ENCODE measurements around the gene TUSC2.
A peak's percentile ranks its signal among the peaks of the same experiment; 100 is the strongest.
"Not testable (repeated sequence)": the region's sequence is repeated elsewhere in the genome, so short reads cannot be mapped to it uniquely, and the experiment has no call there.

The TUSC2 gene

DNA sequence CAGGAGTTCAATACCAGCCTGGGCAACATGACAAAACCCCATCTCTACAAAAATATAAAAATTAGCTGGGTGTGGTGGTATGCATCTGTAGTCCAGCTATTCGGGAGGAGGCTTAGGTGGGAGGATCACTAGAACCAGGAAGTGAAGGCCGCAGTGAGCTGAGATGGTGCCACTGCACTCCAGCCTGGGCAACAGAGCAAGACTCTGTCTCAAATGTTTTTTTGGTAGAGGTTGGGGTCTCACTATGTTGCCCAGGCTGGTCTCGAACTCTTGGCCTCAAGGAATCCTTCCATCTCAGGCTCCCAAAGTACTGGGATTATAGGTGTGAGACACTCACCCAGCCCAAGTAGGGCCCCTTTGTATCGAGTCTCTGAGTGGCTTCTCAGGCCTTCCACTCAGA is 33.9 kb downstream of the TUSC2 start:
- DNase-seq (ENCODE audit: low read depth): no peak

GRCh38 chr3:50293079-50293801 is 34.8 kb downstream of the TUSC2 start:
- no peak for DNase-seq (ENCODE audit: low read depth)

- peak; percentile 96 for DNase-seq (ENCODE audit: low read depth)
Observed at GRCh38 chr3:50292159-50293078, 35.6 kb downstream of the TUSC2 start, which contains the start of gene IFRD2. IFRD2 (minus strand) TSS chr3:50292429; CDS start chr3:50292274, 155 bp downstream.

GRCh38 chr3:50290161-50290641 is 37.8 kb downstream of the TUSC2 start:
- no peak for DNase-seq (ENCODE audit: low read depth)

- no peak for DNase-seq (ENCODE audit: low read depth)
Observed at GRCh38 chr3:50289130-50289529, 38.9 kb downstream of the TUSC2 start.

DNA sequence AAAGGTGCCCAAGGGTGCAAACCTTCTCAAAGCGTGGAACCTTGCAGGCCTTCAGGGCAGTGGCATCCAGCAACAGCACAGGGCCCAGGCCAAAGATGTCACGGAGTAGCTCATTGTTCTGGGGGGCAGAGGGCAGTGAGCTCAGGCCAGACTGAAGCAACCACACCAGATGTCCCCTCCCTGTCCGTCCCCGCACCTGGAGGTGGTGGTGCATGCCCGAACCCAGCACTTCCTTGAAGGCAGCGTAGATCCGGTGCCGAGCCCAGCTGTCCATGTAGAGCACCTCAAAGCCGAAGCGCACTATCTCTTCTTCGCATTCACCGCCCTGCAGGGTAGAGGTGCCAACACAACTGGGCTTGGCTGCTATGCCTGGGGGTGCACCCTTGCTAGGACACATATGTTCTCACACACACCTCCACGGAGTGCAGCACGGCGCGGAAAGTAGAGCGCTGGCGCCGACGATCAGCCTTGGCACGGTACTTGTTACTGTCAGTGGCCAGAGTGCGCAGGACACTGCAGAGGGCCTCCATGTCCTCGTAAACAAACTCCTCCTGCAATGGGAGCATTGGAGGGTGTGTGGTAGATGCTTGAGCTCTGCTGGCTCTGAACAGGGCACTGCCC is 39.5 kb downstream of the TUSC2 start:
- no peak for DNase-seq (ENCODE audit: low read depth)

DNA sequence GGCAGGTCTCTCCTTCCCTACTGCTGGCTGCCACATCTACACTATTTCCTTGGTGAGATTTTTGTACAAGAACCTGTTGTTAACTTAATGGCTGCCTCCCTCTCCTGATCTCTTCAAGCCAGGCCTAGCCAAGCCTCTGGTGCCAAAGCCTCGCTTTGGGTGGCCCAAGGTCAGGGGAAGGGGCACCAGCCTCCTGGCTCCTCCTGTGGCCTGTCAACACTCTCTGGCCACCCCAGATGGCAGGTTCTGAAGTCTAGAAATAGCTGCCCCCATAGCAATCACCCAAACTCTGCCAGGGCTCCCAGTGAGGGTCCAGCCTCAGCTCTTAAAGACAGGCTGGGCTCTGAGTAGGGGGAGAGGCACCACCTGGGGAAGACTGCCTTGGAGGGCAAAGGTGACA is 40.8 kb downstream of the TUSC2 start:
- DNase-seq (ENCODE audit: low read depth): no peak

DNA sequence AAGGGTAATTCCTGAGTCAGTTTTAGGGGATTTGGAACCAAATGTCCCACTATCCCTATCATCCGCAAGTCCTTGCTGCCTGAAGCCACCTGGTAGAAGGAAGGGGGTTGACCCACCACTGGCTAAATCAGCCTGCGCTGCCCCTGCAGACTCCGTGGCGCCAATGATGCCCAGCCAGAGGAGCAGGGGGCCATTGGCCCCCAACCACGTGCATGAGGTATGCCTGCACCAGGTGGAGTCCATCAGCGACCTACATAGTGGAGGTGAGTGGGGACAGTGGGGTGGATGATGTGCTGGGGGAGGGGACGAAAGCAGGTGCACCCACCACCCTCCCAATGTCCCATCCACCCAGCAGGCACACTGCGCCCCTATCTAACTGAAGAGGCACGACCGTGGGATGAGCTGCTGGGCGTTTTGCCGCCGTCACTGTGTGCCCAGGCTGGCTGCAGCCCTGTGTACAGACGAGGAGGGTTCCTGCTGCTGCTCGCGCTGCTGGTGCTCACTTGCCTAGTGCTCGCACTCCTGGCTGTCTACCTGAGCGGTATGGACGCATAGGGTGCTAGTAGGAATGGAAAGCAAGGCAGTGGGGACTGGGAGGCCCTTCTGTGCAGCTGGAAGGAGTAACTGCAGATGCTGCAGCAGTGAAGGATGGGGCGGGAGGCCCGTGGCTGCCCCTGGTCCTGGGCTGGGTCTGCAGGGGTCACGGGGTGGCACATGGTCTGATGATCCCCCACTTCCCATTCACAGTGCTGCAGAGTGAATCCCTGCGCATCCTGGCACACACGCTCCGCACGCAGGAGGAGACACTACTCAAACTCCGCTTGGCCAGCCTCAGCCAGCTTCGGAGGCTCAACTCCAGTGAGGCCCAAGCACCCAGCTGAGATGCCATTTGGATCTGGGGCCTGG is 41.4 kb downstream of the TUSC2 start:
- no peak for DNase-seq (ENCODE audit: low read depth)

- DNase-seq (ENCODE audit: low read depth): not testable (repeated sequence)
Observed at GRCh38 chr3:50284121-50284520, 43.9 kb downstream of the TUSC2 start.

DNA sequence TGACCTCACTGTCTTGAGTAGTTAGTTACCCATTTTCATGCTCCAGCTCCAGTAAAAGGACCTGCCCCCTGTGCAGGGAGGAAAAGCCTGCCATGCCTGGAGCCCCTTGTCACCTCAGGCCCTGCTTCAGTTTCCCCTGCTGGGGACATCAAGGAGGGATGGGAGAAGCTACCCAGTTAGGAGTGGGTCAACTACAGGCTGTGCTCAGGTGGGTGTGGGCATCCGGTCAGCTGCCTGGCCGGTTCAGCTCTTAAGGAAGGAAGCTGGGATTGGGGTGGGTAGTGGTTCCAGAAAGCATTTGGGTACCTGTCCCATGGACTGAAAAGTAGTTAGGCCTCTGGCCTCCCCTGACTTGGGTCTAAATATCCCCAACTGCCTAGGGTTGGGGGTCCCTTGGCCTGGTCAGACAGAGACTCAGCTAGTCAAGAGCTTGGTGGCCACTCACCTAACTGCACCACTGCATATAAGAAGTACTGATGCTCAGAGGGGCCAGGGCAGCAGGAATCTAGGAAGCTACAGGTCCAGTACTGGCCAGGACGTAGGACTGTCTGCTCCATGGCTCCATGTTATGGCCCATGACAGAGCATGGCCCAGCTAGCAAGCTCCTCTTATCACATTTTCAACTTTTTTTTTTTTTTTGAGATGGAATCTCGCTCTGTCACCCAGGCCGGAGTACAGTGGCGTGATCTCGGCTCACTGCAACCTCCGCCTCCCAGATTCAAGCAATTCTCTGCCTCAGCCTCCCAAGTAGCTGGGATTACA is 48.6 kb downstream of the TUSC2 start:
- DNase-seq (ENCODE audit: low read depth): no peak

GRCh38 chr3:50278880-50279224 is 49.2 kb downstream of the TUSC2 start, which contains the start of gene LSMEM2:
LSMEM2 (plus strand) TSS chr3:50279087; CDS start chr3:50279114, 27 bp downstream.
- no peak for DNase-seq (ENCODE audit: low read depth)

GRCh38 chr3:50278123-50278879 is 49.7 kb downstream of the TUSC2 start:
- DNase-seq (ENCODE audit: low read depth): no peak

DNA sequence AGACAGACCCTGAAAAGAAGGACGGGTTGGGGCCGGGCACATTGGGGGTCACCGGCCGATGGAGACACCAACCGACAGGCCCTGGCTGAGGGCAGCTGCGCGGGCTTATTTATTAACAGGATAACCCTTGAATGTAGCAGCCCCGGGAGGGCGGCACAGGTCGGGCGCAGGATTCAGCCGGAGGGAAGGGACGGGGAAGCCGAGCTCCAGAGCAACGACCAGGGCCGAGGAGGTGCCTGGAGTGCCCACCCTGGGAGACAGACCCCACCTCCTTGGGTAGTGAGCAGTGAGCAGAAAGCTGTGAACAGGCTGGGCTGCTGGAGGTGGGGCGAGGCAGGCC is 51.3 kb downstream of the TUSC2 start:
- no peak for DNase-seq (ENCODE audit: low read depth)

DNA sequence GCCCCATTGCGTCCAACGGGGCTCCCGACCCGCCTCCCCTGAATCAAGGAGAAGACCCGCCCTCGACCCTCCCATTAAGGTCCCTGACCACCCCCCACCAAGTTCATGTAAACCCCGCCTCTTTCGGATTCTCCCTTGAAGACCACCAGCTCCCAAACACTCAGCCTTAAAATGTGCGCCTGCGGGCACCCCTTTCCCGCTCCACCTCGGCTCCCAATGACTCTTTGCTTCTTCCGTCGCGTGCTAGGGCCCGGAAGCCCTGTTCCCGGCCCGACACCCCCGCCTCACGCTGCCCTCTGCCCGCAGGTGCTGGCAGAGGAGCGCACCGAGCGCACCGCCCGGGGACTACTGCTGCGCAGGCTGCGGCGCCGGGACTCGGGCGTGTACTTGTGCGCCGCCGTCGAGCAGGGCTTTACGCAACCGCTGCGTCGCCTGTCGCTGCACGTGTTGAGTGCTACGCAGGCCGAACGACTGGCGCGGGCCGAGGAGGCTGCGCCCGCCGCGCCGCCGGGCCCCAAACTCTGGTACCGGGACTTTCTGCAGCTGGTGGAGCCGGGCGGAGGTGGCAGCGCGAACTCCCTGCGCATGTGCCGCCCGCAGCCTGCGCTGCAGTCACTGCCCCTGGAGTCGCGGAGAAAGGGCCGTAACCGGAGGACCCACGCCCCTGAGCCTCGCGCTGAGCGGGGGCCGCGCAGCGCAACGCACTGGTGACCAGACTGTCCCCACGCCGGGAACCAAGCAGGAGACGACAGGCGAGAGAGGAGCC is 51.8 kb downstream of the TUSC2 start:
- no peak for DNase-seq (ENCODE audit: low read depth)

DNA sequence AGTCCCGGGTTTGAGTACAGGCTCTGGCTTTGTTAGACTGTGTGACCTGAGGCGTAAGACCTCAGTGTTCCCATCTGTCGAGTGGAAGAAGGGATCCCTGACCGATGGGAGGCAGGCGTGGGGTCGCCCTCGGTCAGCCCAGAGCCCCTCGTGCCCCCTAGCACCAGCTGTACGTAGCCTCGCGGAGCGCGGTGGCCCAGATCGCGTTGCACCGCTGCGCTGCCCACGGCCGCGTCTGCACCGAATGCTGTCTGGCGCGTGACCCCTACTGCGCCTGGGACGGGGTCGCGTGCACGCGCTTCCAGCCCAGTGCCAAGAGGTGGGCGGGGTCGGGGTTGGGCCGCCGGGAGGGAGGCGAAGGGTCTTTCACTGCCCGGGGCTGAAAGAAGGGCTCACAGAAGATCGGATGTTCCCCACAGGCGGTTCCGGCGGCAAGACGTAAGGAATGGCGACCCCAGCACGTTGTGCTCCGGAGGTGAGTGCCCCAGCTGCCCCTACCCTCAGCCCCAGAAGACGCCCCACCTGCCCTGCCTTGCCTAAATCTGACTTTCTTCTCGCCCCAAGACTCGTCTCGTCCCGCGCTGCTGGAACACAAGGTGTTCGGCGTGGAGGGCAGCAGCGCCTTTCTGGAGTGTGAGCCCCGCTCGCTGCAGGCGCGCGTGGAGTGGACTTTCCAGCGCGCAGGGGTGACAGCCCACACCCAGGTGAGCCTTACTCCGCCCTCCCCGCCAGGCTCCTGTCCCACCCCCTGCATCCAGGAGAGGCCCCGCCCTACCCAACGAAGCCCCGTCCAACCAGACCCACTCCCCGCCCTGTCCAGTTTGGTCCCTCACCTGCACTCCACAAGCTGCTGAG is 52.7 kb downstream of the TUSC2 start:
- DNase-seq (ENCODE audit: low read depth): no peak
